Endothelial cell (in vitro differentiated cells): ENCODE results near the gene RIPOR3. TPM values are rescaled to one million over a fixed set of nuclear protein-coding genes. Genes with fewer than 3 reads are reported as not detected.

Experiments
- DNase-seq: peaks from one replicate; pipeline ENCODE4 v3.0.0; 2021; ENCODE audit warnings: low spot score
- H3K27ac Mint-ChIP-seq: one replicate; pipeline ENCODE4 v1.8.0; 2021; ENCODE audit warnings: mixed read lengths, inconsistent platforms; ENCODE audit not compliant: unreplicated experiment
- H3K27me3 Mint-ChIP-seq: one replicate; pipeline ENCODE4 v1.8.0; 2021; ENCODE audit warnings: mild to moderate bottlenecking, moderate library complexity, mixed read lengths, inconsistent platforms; ENCODE audit not compliant: unreplicated experiment
- H3K36me3 Mint-ChIP-seq: one replicate; pipeline ENCODE4 v1.8.0; 2021; ENCODE audit warnings: mild to moderate bottlenecking, low read depth, mixed read lengths, inconsistent platforms; ENCODE audit not compliant: unreplicated experiment
- H3K4me1 Mint-ChIP-seq: one replicate; pipeline ENCODE4 v1.8.0; 2021; ENCODE audit warnings: mild to moderate bottlenecking, mixed read lengths, inconsistent platforms; ENCODE audit not compliant: unreplicated experiment
- H3K4me3 Mint-ChIP-seq: one replicate; pipeline ENCODE4 v1.8.0; 2021; ENCODE audit warnings: mild to moderate bottlenecking, mixed read lengths, inconsistent platforms; ENCODE audit not compliant: unreplicated experiment
- H3K9me3 Mint-ChIP-seq: one replicate; pipeline ENCODE4 v1.8.0; 2021; ENCODE audit warnings: mixed read lengths, inconsistent platforms; ENCODE audit not compliant: unreplicated experiment
- total RNA-seq: library from RNA; stranded (reverse); fragmentation: NEBNext Ultra II Directional; extraction: Animal tissue kit (Norgen Biotek cat#: 25700); gene quantifications from one replicate; pipeline ENCODE4 v1.2.1, GENCODE V29; 2021; ENCODE audit not compliant: unreplicated experiment
- TF ChIP-seq, protein P1 (sequence below): fragments of 200-600 bp; sonication (generic); IDR thresholded peaks from one replicate; pipeline ENCODE4 v1.5.0; 2021; ENCODE audit warnings: antibody characterized with exemption; ENCODE audit not compliant: unreplicated experiment

The RIPOR3 gene
- total RNA-seq, 1 donor from 2014 or later: 11.2 TPM

DNA sequence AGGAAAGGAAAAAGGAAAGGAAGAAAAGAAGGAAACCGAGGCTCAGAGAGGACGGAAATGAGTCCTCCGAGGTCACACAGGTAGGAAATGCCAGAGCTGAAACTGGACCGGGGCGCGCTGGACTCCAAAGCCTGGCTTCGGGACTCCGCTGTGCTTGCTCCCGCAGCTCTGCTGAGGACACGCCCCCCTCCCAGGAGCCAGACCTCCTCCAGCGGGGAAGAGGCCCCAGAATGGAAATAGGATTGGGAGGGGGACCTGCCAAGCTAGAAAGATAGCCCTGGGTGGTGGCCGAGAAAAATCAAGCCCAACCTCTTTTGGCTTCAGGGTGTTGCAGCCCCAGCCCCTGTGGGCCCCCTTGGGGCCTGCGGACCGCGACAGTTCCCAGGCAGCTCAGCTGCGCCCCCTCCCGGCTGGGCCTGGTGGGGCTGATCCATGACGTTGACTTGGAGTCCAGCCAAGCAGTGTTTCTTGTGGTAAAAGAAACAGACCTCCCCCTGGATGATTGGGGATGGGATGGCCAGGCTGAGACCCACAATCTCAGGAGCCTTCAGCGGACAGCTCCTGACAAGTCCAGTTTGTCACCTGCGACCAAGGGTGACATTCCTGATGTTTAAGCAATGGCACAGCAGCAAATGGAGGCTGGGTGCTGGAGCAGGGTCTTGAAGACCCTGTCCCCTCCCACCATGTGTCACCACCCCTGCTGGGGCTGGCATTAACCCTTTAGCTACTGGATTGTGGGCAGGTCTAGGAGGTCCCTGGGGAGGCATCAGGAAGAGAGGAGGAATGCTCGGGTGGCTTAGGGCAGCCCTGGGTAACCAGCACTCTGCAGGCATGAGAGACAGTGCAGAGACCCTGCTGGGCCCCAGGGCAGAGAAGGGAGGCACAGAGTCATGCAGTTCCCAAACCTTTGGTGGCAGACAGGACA, 55.4 kb downstream of the RIPOR3 start:
- TF ChIP-seq, protein P1, sequence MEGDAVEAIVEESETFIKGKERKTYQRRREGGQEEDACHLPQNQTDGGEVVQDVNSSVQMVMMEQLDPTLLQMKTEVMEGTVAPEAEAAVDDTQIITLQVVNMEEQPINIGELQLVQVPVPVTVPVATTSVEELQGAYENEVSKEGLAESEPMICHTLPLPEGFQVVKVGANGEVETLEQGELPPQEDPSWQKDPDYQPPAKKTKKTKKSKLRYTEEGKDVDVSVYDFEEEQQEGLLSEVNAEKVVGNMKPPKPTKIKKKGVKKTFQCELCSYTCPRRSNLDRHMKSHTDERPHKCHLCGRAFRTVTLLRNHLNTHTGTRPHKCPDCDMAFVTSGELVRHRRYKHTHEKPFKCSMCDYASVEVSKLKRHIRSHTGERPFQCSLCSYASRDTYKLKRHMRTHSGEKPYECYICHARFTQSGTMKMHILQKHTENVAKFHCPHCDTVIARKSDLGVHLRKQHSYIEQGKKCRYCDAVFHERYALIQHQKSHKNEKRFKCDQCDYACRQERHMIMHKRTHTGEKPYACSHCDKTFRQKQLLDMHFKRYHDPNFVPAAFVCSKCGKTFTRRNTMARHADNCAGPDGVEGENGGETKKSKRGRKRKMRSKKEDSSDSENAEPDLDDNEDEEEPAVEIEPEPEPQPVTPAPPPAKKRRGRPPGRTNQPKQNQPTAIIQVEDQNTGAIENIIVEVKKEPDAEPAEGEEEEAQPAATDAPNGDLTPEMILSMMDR: peak; percentile 95
- Mint-ChIP-seq H3K4me3 (peak overlapping the region; percentile 73), H3K36me3 (no peaks in the 10 kb centered on the region), H3K4me1 (peaks cover 26% of the 10 kb centered on the region), H3K9me3 (no peaks in the 10 kb centered on the region), H3K27me3 (peaks cover 10% of the 10 kb centered on the region), H3K27ac (no peak overlapping the region)
- peak; percentile 89 for DNase-seq

DNA sequence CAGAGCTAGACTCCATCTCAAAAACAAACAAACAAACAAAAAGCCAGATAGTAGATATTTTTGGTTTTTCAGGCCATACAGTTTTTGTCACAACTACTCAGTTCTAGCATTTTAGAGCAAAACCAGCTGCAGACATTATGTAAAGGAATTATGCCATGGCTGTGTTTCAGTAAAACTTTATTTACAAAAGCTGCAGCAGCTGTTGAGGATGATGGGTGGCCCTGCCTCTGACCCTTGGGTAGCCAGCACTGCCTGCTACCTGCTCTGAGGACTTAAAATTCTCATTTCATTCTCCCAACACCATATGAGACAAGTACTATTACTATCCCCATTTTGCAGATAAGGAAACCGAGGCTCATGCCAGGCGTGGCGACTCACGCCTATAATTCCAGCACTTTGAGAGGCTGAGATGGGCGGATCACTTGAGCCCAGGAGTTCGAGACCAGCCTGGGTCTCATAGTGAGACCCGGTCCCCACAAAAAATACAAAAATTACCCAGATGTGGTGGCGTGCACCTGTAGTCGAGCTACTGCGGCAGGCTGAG, 56.3 kb downstream of the RIPOR3 start:
- Mint-ChIP-seq H3K27ac (no peak overlapping the region), H3K4me1 (peaks cover 26% of the 10 kb centered on the region), H3K4me3 (peak overlapping the region; percentile 73), H3K27me3 (peaks cover 10% of the 10 kb centered on the region), H3K9me3 (no peaks in the 10 kb centered on the region), H3K36me3 (no peaks in the 10 kb centered on the region)
- DNase-seq: no peak
- TF ChIP-seq, protein P1: no peak

DNA sequence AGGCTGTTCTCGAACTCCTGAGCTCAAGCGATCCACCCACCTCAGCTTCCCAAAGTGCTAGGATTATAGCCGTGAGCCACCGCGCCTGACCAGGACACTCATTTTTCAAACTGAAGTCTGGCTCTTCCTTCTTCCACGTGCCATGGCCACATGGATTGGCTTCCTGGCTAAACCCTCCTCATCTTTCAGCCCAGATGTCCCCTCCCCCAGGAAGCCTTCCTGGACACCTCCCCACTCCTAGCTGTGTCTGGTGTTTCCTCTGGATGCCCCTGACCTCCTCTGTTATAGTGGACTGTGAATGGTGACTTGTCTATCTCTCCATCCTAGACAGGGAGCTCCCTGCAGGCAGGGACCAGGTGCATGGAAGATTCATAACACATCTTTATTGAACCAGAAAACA, 57.2 kb downstream of the RIPOR3 start:
- TF ChIP-seq, protein P1: no peak
- Mint-ChIP-seq H3K9me3 (no peaks in the 10 kb centered on the region), H3K4me3 (no peak overlapping the region), H3K27me3 (peaks cover 10% of the 10 kb centered on the region), H3K36me3 (no peaks in the 10 kb centered on the region), H3K27ac (no peak overlapping the region), H3K4me1 (peaks cover 26% of the 10 kb centered on the region)
- DNase-seq: no peak

DNA sequence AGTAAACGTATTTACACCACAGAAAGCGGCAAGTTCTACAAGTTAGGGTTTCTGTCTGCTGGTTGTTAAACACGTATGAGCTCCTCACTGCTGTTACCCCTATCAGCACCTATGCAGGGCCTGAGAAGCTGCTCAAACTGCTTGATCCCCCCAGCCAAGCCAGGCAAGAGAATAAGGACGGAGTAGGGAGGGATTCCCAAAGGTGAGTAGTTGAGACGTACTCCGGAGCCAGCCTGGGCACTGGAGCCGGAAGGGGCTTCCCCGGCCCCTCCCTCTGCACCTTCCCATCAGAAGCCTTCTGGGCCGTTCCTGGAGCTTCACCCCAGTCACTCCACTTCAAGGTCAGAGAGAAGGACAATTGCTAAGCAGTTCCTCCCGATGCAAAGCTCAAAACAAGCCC, 58.0 kb downstream of the RIPOR3 start:
- no peak overlapping the region for H3K4me3 Mint-ChIP-seq
- H3K4me1 Mint-ChIP-seq: peaks cover 26% of the 10 kb centered on the region
- no peaks in the 10 kb centered on the region for H3K9me3 Mint-ChIP-seq
- no peaks in the 10 kb centered on the region for H3K36me3 Mint-ChIP-seq
- no peak overlapping the region for H3K27ac Mint-ChIP-seq
- H3K27me3 Mint-ChIP-seq: peaks cover 10% of the 10 kb centered on the region
- TF ChIP-seq, protein P1: no peak
- no peak for DNase-seq

DNA sequence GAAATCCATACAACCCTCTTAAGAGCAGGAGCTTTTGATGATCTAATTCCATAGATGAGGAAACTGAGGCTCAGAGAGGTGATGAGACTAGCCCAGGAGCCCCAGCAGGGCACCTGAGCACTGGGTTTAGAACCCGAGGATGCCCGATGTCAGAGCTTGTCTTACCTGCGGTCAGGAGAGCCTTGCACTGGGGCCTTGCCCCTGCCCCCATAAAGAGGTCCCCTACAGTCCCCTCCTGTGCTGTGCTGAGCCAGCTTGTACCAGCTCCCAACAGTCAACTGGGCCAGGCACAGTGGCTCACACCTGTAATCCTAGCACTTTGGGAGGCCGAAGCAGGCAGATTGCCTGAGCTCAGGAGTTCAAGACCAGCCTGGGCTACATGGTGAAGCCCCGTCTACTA, 58.6 kb downstream of the RIPOR3 start:
- Mint-ChIP-seq H3K27ac (no peak overlapping the region), H3K9me3 (no peaks in the 10 kb centered on the region), H3K36me3 (no peaks in the 10 kb centered on the region), H3K4me1 (peaks cover 26% of the 10 kb centered on the region), H3K27me3 (peaks cover 10% of the 10 kb centered on the region), H3K4me3 (no peak overlapping the region)
- TF ChIP-seq, protein P1: no peak
- DNase-seq: no peak
